Inferior parietal cortex (tissue), 1 donor: Measurements from ENCODE around the gene ZNF329.
"Not testable (repeated sequence)": the region's sequence is repeated elsewhere in the genome, so short reads cannot be mapped to it uniquely, and the experiment has no call there.

Experiments used
- DNase-seq: peaks from one replicate; pipeline ENCODE4 v3.0.0-alpha.2; 2016; ENCODE audit errors: extremely low spot score

Gene ZNF329

GRCh38 chr19:58150328-58150921, at the start of gene ZNF329:
ZNF329 (minus strand) TSS chr19:58150789; CDS start chr19:58129503, 21,286 bp downstream.
- peak; percentile 82 for DNase-seq

GRCh38 chr19:58196901-58197616, 46.5 kb upstream of the ZNF329 start:
- no peak for DNase-seq

- DNase-seq = no peak
These were observed 33.2 kb upstream of the ZNF329 start for GRCh38 chr19:58183817-58184215.

- DNase-seq = peak; percentile 87
These were observed 32.6 kb upstream of the ZNF329 start, which contains the start of gene ZNF274 for GRCh38 chr19:58182989-58183816. ZNF274 (plus strand) TSS chr19:58183061; CDS start chr19:58183966, 905 bp downstream.

GRCh38 chr19:58182577-58182988, 32.0 kb upstream of the ZNF329 start:
- no peak for DNase-seq

GRCh38 chr19:58181902-58182576, 31.4 kb upstream of the ZNF329 start:
- no peak for DNase-seq

- DNase-seq = no peak
These were observed 20.3 kb upstream of the ZNF329 start for GRCh38 chr19:58170860-58171259.

GRCh38 chr19:58166708-58167280, 16.2 kb upstream of the ZNF329 start:
- DNase-seq = no peak

- no peak for DNase-seq
These were observed 15.7 kb upstream of the ZNF329 start for GRCh38 chr19:58166268-58166667.

GRCh38 chr19:58157045-58157728, 6.6 kb upstream of the ZNF329 start:
- no peak for DNase-seq

GRCh38 chr19:58154679-58155648, 4.4 kb upstream of the ZNF329 start:
- DNase-seq = peak; percentile 94

GRCh38 chr19:58154287-58154678, 3.7 kb upstream of the ZNF329 start:
- DNase-seq = peak; percentile 9

GRCh38 chr19:58153386-58153785, 2.8 kb upstream of the ZNF329 start:
- no peak for DNase-seq

- not testable (repeated sequence) for DNase-seq
These were observed 3.1 kb downstream of the ZNF329 start for GRCh38 chr19:58147475-58147874.

GRCh38 chr19:58145849-58146248, 4.7 kb downstream of the ZNF329 start:
- no peak for DNase-seq

- no peak for DNase-seq
These were observed 16.3 kb downstream of the ZNF329 start for GRCh38 chr19:58134244-58134643.

- no peak for DNase-seq
These were observed 21.3 kb downstream of the ZNF329 start for GRCh38 chr19:58129284-58129683.

- DNase-seq = no peak
These were observed 22.4 kb downstream of the ZNF329 start for GRCh38 chr19:58128041-58128685.

GRCh38 chr19:58123354-58123753, 27.2 kb downstream of the ZNF329 start:
- no peak for DNase-seq
